Spinal cord (tissue), 10 donors: Measurements from ENCODE around the gene SPATA19. TPM values are rescaled to one million over a fixed set of nuclear protein-coding genes. Genes with fewer than 3 reads are reported as not detected.

Experiments
- DNase-seq, 6 donors: peaks; one replicate each; pipeline versions ENCODE4 v3.0.0 to v3.0.0-alpha.2; 2013 to 2015; ENCODE audit warnings: low spot score in 6 of 6, low read depth in 4 of 6
- H3K27ac ChIP-seq: one replicate; pipeline ENCODE4 v1.5.1; 2013; ENCODE audit warnings: low read depth, low read length, control low read depth
- H3K27me3 ChIP-seq: one replicate; pipeline ENCODE4 v1.6.1; 2013; ENCODE audit warnings: low read length; ENCODE audit not compliant: control insufficient read depth, insufficient read depth
- H3K36me3 ChIP-seq: one replicate; pipeline ENCODE4 v1.6.1; 2013; ENCODE audit warnings: low read length; ENCODE audit not compliant: control insufficient read depth, insufficient read depth
- H3K4me1 ChIP-seq: one replicate; pipeline ENCODE4 v1.6.1; 2013; ENCODE audit warnings: low read length; ENCODE audit not compliant: control insufficient read depth, insufficient read depth
- H3K4me3 ChIP-seq: one replicate; pipeline ENCODE4 v1.5.1; 2013; ENCODE audit warnings: low read depth, low read length, control low read depth
- H3K9me3 ChIP-seq: one replicate; pipeline ENCODE4 v1.6.1; 2013; ENCODE audit warnings: low read length; ENCODE audit not compliant: control insufficient read depth, insufficient read depth
- WGBS: methylation state at CpG from one replicate; pipeline ENCODE4 v1.1.5; 2013; ENCODE audit warnings: missing lambda C conversion rate; ENCODE audit not compliant: insufficient coverage; 5-methylcytosine and 5-hydroxymethylcytosine counted together
- long read RNA-seq, 4 donors: transcript quantifications; one replicate each; lab custom pipeline, GENCODE V29; 2026
- polyA plus RNA-seq, 2 donors: library from polyadenylated mRNA; unstranded; fragments of 120-200 nt; gene quantifications; one replicate each; pipeline ENCODE4 v1.2.1, GENCODE V29; 2013; ENCODE audit not compliant: insufficient read length in 2 of 2
- total RNA-seq, 2 donors: library from RNA; depleted of rRNA in 1 of 2; stranded (reverse); fragments of 120-200 nt in 1 of 2; fragments of >200 nt in 1 of 2; gene quantifications; one replicate each; pipeline versions ENCODE4 v1.2.3 to v1.2.4, GENCODE V29; 2013 to 2014
- donor health status: healthy.

Gene SPATA19
- total RNA-seq (not detected), polyA plus RNA-seq (not detected)
- long read RNA-seq, donor 1 = 0 reads
- long read RNA-seq, donor 2 = 0 reads
- long read RNA-seq, donor 3 = 0 reads
- long read RNA-seq, donor 4 = 0 reads

GRCh38 chr11:133845413-133845812, at the start of gene SPATA19:
Gene SPATA19, minus strand, starts transcription at chr11:133845513. Its CDS starts 67 bp downstream, at chr11:133845446.
- no peak within 1 kb of the TSS for H3K4me3 ChIP-seq
- WGBS = 85% methylated on average over 1 of the region's 2 CpGs
- H3K4me1 ChIP-seq = peaks cover 7% of the 10 kb centered on the region
- H3K36me3 ChIP-seq = no peaks in the 10 kb centered on the region
- no peak within 1 kb of the TSS for H3K27ac ChIP-seq
- no peak for DNase-seq
- H3K9me3 ChIP-seq = peaks cover 2% of the 10 kb centered on the region
- H3K27me3 ChIP-seq = no peaks in the 10 kb centered on the region

GRCh38 chr11:133895061-133895479, 49.8 kb upstream of the SPATA19 start:
- Histone ChIP-seq H3K27ac (no peak overlapping the region), H3K36me3 (peaks cover 26% of the 10 kb centered on the region), H3K4me1 (peaks cover 11% of the 10 kb centered on the region), H3K4me3 (no peak overlapping the region), H3K9me3 (no peaks in the 10 kb centered on the region), H3K27me3 (no peaks in the 10 kb centered on the region)
- 45% methylated on average over 8 of the region's 10 CpGs for WGBS
- peak in 1 of 6 donors; percentile 67 for DNase-seq

DNA sequence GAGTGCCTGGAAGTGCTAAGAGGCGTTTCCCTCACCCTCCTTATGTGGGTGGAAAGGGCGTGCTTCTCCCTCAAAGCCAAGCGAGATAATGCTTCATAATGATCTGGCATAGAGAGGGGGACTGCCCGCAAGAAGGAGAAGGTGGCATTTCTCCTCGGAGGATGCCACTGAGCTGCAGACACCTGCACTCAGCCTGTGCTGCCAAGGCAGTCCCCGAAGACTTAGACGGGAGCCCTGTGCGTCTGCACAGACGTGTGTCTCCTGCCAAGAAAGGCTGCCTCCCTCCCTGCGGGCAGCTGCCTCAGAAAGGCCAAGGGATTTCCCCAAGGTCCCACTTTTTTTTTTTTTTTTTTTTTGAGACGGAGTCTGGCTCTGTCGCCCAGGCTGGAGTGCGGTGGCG, 48.1 kb upstream of the SPATA19 start:
- DNase-seq = no peak
- peaks cover 13% of the 10 kb centered on the region for H3K36me3 ChIP-seq
- H3K9me3 ChIP-seq = no peaks in the 10 kb centered on the region
- peaks cover 11% of the 10 kb centered on the region for H3K4me1 ChIP-seq
- H3K4me3 ChIP-seq = no peak overlapping the region
- H3K27ac ChIP-seq = no peak overlapping the region
- WGBS = 60% methylated on average over 8 of the region's 14 CpGs
- H3K27me3 ChIP-seq = no peaks in the 10 kb centered on the region

DNA sequence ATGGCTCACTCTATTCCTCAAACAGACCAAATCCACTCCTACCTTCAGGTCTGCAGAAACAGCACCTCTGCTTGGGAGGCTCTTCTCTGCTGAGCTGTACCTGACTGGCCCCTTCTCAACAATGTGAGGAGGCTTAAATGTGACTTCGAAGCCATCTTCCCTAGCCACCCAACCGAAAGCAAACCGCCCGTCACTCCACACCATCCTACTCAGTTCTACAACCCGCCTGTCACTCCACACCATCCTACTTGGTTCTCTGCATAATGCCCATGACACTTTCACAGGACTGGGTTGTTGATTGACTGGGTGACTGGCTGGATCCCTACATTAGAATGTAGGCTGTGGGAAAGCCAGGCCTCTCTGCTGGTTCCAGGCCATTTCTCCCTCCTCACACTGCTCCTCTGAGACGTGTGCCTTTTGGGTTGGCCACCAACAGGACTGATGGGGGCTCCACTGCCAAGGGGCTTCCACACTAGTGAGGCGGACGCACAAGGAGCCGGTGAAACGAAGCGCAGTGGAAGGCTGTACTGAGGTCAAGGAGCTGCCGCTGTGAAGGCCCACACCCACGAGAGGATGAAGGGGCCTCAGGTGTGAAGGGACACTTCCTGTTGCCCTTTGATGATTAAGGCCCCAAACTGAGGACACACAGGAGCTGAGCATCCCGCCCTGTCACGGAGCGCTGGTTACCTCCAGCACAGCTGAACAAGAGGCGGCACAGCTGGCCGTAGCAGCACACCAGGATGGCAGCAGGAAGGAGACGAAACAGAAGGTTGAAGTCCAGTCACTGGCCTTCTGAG, 47.5 kb upstream of the SPATA19 start:
- Histone ChIP-seq H3K36me3 (peaks cover 10% of the 10 kb centered on the region), H3K27me3 (no peaks in the 10 kb centered on the region), H3K27ac (no peak overlapping the region), H3K9me3 (no peaks in the 10 kb centered on the region), H3K4me3 (no peak overlapping the region), H3K4me1 (peaks cover 11% of the 10 kb centered on the region)
- no peak for DNase-seq
- WGBS = 95% methylated on average over 13 of the region's 19 CpGs

GRCh38 chr11:133892126-133892525, 46.8 kb upstream of the SPATA19 start:
- DNase-seq = no peak
- Histone ChIP-seq H3K36me3 (peaks cover 7% of the 10 kb centered on the region), H3K4me3 (no peak overlapping the region), H3K4me1 (peaks cover 11% of the 10 kb centered on the region), H3K27me3 (no peaks in the 10 kb centered on the region), H3K9me3 (no peaks in the 10 kb centered on the region), H3K27ac (no peak overlapping the region)
- 61% methylated on average over 8 of the region's 8 CpGs for WGBS

GRCh38 chr11:133889893-133890292, 44.6 kb upstream of the SPATA19 start:
- no peaks in the 10 kb centered on the region for H3K27me3 ChIP-seq
- no peak overlapping the region for H3K27ac ChIP-seq
- 100% methylated on average over 2 of the region's 3 CpGs for WGBS
- H3K4me1 ChIP-seq = peaks cover under 1% of the 10 kb centered on the region
- H3K4me3 ChIP-seq = no peak overlapping the region
- DNase-seq = no peak
- H3K36me3 ChIP-seq = no peaks in the 10 kb centered on the region
- H3K9me3 ChIP-seq = no peaks in the 10 kb centered on the region

DNA sequence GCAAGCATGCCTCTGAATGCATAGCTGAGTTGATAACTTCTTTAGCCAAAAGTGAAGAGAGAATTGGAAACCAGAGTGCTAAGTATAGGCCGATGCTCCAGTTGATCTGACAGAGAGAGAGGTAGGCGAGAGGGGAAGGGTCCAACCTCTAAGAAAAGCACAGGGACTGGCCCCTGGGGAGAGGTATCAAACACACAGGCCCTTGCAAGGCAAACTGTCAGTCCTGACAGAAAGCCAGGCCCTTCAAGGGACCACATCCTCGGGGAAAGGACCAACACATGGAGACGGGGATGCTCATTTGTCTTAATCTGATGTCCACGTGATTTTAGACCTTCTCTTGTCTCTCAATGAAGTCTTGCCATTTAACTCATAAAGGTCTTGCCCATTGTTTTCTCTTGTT, 43.9 kb upstream of the SPATA19 start:
- Histone ChIP-seq H3K4me1 (no peaks in the 10 kb centered on the region), H3K27ac (no peak overlapping the region), H3K9me3 (peaks cover 4% of the 10 kb centered on the region), H3K27me3 (no peaks in the 10 kb centered on the region), H3K36me3 (no peaks in the 10 kb centered on the region), H3K4me3 (no peak overlapping the region)
- DNase-seq = no peak
- WGBS = 78% methylated on average over 5 of the region's 5 CpGs

GRCh38 chr11:133887692-133888332, 42.5 kb upstream of the SPATA19 start:
- Histone ChIP-seq H3K4me3 (no peak overlapping the region), H3K4me1 (no peaks in the 10 kb centered on the region), H3K27me3 (no peaks in the 10 kb centered on the region), H3K27ac (no peak overlapping the region), H3K36me3 (no peaks in the 10 kb centered on the region), H3K9me3 (peaks cover 4% of the 10 kb centered on the region)
- 94% methylated on average over 3 of the region's 5 CpGs for WGBS
- DNase-seq = no peak

GRCh38 chr11:133886029-133886428, 40.7 kb upstream of the SPATA19 start:
- no peaks in the 10 kb centered on the region for H3K4me1 ChIP-seq
- no peak overlapping the region for H3K4me3 ChIP-seq
- 100% methylated on average over 3 of the region's 3 CpGs for WGBS

More at GRCh38 chr11:133886029-133886428, 40.7 kb upstream of the SPATA19 start:
- Histone ChIP-seq H3K9me3 (peaks cover 4% of the 10 kb centered on the region), H3K27ac (no peak overlapping the region), H3K27me3 (no peaks in the 10 kb centered on the region), H3K36me3 (no peaks in the 10 kb centered on the region)
- DNase-seq = no peak
